Cardiac muscle cell (in vitro differentiated cells and primary cell): Measurements from ENCODE around the gene DHX30. TPM values are rescaled to one million over a fixed set of nuclear protein-coding genes. Genes with fewer than 3 reads are reported as not detected.

Experiments
- DNase-seq, 2 donors: peaks; one replicate each; pipeline versions ENCODE4 v3.0.0 to v3.0.0-alpha.2; 2010 to 2017; ENCODE audit warnings: low read depth in 1 of 2, low spot score in 1 of 2
- H3K27ac ChIP-seq: fragments of 200-600 bp; sonication (generic); 2 replicates; pipeline ENCODE4 v1.5.1; 2016
- H3K27me3 ChIP-seq: fragments of 200-600 bp; sonication (generic); 2 replicates; pipeline ENCODE4 v1.6.0; 2016; ENCODE audit warnings: control low read depth
- H3K36me3 ChIP-seq: fragments of 200-600 bp; sonication (generic); 2 replicates; pipeline ENCODE4 v1.5.1; 2016; ENCODE audit warnings: control low read depth
- H3K4me1 ChIP-seq: fragments of 200-600 bp; sonication (generic); 2 replicates; pipeline ENCODE4 v1.8.1; 2017; ENCODE audit warnings: low read depth, mild to moderate bottlenecking, mixed run types
- H3K4me3 ChIP-seq: fragments of 200-600 bp; sonication (generic); 2 replicates; pipeline ENCODE4 v1.5.1; 2016; ENCODE audit warnings: mild to moderate bottlenecking
- H3K9me3 ChIP-seq: fragments of 200-600 bp; sonication (generic); 2 replicates; pipeline ENCODE4 v1.5.1; 2017; ENCODE audit warnings: low read depth, mild to moderate bottlenecking, control low read depth
- CTCF ChIP-seq: IDR thresholded peaks from 2 replicates; pipeline ENCODE4 v1.5.1; 2012; ENCODE audit warnings: low read depth, mild to moderate bottlenecking, low read length
- polyA plus RNA-seq: library from polyadenylated mRNA; unstranded; fragments of >200 nt; fragmentation: Nextera tagmentation; extraction: Ambion mirVana; gene quantifications from 2 replicates; pipeline ENCODE4 v1.2.1, GENCODE V29; 2016
- total RNA-seq: library from RNA; depleted of rRNA; stranded (reverse); fragments of >200 nt; gene quantifications from 2 replicates; pipeline ENCODE4 v1.2.3, GENCODE V29; 2016

The DHX30 gene
- total and polyA plus RNA-seq, 2 experiments from 2014 or later = 86.4 to 120 TPM

DNA sequence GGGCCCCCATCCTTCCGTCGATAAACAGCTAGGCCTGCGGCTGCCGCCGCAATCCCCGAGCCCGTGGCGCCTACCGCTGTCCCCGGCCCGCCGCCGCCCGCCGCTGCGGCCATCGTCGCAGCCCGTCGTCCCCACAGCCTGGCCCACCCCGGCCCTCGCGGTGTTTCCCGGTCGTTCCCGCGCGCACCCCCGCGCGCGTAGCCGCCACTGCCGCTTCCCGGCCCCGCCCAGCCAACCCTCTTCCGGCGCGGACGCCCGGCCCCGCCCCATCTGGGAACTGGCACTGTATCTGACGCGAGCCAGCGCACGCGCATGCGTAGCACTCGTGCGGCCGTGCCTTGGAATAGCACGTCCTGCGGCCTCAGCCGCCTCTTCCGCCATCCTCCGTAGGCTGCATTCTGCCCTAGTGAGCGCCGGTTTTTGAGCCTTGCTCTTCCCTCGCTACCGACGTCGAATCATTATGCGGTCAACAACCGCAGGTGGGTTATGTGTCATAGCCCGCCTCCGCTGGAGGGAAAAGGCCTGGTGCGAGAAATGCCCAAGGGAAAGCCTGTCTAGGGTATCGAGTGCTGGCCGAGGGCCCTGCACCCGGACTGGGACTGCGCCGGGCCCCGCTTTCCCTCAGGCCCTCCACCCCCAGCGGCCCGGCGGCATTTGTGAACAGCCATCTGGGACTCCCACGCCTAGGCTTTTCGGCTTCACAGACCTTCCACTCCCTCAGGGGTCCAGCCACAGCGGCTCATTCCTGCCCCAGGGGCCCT is 21.1 kb upstream of the DHX30 start, which contains the start of gene SMARCC1:
SMARCC1 (minus strand) TSS at position 209 of the 761 bp plus-strand sequence; CDS start at position 113, 96 bp downstream.
- Histone ChIP-seq H3K27me3 (no peaks in the 10 kb centered on the region), H3K27ac (peak within 1 kb of the TSS; percentile 98), H3K4me1 (peaks cover 16% of the 10 kb centered on the region), H3K9me3 (no peaks in the 10 kb centered on the region), H3K4me3 (peak within 1 kb of the TSS; percentile 70), H3K36me3 (no peaks in the 10 kb centered on the region)
- TF ChIP-seq CTCF = no peak
- peak; percentile 98 to 99 for DNase-seq

DNA sequence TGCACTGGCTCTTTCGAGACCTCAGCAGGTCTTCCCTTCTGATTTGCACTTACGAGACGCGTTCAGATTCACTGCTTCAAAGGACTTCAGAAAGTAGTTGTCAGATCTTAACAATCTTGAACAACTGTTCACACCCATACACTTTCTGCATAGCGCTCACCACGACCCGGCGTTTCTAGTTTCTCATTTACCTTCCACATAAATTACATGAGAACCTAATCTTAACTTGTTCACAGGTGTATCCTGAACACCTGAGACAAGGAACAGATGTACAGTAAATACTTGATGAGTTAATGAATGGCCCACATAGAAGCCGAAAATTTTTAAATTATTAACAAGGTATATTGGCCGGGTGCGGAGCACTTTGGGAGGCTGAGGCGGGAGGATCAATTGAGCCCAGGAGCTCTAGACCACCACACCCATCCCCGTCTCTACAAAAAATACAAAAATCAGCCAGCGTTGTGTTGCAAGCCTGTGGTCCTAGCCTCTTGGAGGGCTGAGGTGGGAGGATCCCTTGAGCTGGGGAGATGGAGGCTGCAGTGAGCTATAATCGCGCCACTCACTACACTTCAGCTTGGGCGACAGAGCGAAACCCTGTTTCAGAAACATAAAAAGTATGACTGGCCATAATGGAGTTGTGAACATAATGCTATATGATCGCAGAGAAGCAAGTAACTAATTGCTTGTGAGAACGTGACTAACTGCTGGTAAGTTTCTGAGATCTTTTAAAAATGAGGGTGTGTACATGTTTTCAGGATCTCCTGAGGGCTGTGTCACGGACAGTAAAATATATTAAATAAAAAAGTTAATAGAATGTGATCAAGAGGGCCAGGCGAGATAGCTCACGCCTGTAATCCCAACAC is 20.3 kb upstream of the DHX30 start:
- Histone ChIP-seq H3K4me3 (peak overlapping the region; percentile 70), H3K9me3 (no peaks in the 10 kb centered on the region)

DNA sequence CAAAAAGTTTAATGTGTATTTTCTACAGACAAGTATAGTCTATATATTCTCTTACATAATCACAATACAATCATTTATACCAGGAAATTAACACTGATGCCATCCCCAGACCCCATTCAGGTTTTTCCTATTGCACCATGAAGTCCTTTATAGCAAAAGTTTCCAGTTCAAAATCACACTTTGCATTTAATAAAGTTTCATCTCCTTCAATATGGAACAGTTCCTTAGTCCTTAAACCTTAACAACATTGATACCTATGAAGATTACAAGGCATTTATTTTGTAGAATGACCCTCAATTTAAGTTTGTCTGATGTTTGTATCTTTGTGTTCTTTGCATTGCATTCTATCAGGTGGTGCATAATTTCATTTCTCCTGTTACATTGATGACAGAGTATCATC is 19.3 kb upstream of the DHX30 start:
- no peak for TF ChIP-seq CTCF
- H3K36me3 ChIP-seq = no peaks in the 10 kb centered on the region
- no peak for DNase-seq
- no peak overlapping the region for H3K27ac ChIP-seq
- no peaks in the 10 kb centered on the region for H3K9me3 ChIP-seq
- peaks cover 16% of the 10 kb centered on the region for H3K4me1 ChIP-seq
- H3K4me3 ChIP-seq = no peak overlapping the region
- H3K27me3 ChIP-seq = no peaks in the 10 kb centered on the region

More for the DNA sequence above, 20.3 kb upstream of the DHX30 start:
- no peak for DNase-seq
- peak overlapping the region; percentile 98 for H3K27ac ChIP-seq
- no peaks in the 10 kb centered on the region for H3K36me3 ChIP-seq
- TF ChIP-seq CTCF = no peak
- no peaks in the 10 kb centered on the region for H3K27me3 ChIP-seq
- H3K4me1 ChIP-seq = peaks cover 16% of the 10 kb centered on the region

- no peak for TF ChIP-seq CTCF
- no peak for DNase-seq
- Histone ChIP-seq H3K27ac (no peak overlapping the region), H3K27me3 (no peaks in the 10 kb centered on the region), H3K4me1 (no peaks in the 10 kb centered on the region), H3K9me3 (no peaks in the 10 kb centered on the region), H3K36me3 (no peaks in the 10 kb centered on the region), H3K4me3 (no peak overlapping the region)
These were observed 11.6 kb upstream of the DHX30 start for GRCh38 chr3:47791193-47791855.

- Histone ChIP-seq H3K27ac (no peak overlapping the region), H3K4me1 (no peaks in the 10 kb centered on the region), H3K4me3 (no peak overlapping the region), H3K36me3 (no peaks in the 10 kb centered on the region), H3K9me3 (no peaks in the 10 kb centered on the region), H3K27me3 (no peaks in the 10 kb centered on the region)
- DNase-seq = no peak
- no peak for TF ChIP-seq CTCF
These were observed 10.2 kb upstream of the DHX30 start for GRCh38 chr3:47792699-47793098.
